ENCODE data around the gene ASTN1.

Gene ASTN1

GRCh38 chr1:176854758-176855745 is 309.5 kb downstream of the ASTN1 start:
- no peak for DNase-seq (ENCODE audit: extremely low spot score)
- ChIA-PET POLR2A (no interaction called here), CTCF (interaction anchor here (1.0 to 1.4 kb wide), 3 partner anchors 9 to 94 kb away, joined by 3 read pairs; no protein-coding TSS in a partner anchor)
- no peak for TF ChIP-seq CTCF (IDR thresholded peaks at IDR 0.05; ENCODE audit: control extremely low read depth, extremely low read depth, low read depth, missing control alignments)

DNA sequence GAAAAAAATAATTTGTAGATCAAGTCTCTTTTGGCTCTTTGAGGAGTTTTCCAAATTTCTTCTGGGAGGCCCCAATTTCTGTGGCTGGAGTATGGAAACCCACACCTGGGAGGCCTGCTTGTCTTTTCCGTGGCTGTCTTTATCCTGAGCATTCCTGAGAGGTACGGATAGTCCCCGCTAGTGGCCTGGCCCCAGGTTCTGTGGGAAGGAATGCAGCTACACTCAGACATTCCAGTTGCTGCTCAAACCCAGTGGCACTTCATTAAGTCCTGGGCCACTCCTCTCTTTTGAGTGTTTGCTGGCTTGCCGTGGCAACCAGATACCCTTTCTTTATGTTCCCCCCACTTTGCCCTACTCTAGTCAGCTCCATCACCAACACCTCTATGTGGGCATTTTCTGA is 310.4 kb downstream of the ASTN1 start:
- no peak for DNase-seq (ENCODE audit: extremely low spot score)
- TF ChIP-seq CTCF (IDR thresholded peaks at IDR 0.05; ENCODE audit: control extremely low read depth, extremely low read depth, low read depth, missing control alignments) = no peak
- POLR2A ChIA-PET = no interaction called here
- CTCF ChIA-PET = interaction anchor here (1.0 to 1.3 kb wide), 2 partner anchors 26 to 93 kb away, joined by 3 read pairs; no protein-coding TSS in a partner anchor

GRCh38 chr1:176853503-176853902 is 311.0 kb downstream of the ASTN1 start:
- ChIA-PET POLR2A (no interaction called here), CTCF (no interaction called here)
- no peak for DNase-seq (ENCODE audit: extremely low spot score)
- no peak for TF ChIP-seq CTCF (IDR thresholded peaks at IDR 0.05; ENCODE audit: control extremely low read depth, extremely low read depth, low read depth, missing control alignments)

DNA sequence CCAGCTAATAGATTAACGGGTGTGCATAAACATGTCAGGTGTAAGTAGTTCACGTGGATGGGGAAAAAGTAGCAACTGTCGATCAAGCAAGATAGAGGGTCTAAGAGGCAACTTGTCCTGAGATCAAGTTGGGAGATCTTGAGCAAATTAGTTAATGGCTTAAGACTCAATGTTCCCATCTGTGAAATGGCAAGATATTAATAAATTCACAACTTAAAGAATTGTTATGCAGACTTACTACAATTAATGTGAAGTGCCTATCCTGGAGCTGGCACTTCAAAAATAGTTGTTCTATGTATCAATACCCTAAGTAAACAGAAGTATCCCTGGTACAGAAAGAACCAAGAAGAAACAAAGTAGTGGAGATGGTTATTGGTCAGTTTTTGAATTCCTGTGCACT is 312.4 kb downstream of the ASTN1 start:
- POLR2A ChIA-PET = no interaction called here
- CTCF ChIA-PET = interaction anchor here (1.0 kb wide), 1 partner anchor 31 kb away, joined by 3 read pairs; no protein-coding TSS in a partner anchor
- TF ChIP-seq CTCF (IDR thresholded peaks at IDR 0.05; ENCODE audit: control extremely low read depth, extremely low read depth, low read depth, missing control alignments) = no peak
- no peak for DNase-seq (ENCODE audit: extremely low spot score)

GRCh38 chr1:176850871-176851270 is 313.6 kb downstream of the ASTN1 start:
- ChIA-PET POLR2A (no interaction called here), CTCF (no interaction called here)
- no peak for DNase-seq (ENCODE audit: extremely low spot score)
- no peak for TF ChIP-seq CTCF (IDR thresholded peaks at IDR 0.05; ENCODE audit: control extremely low read depth, extremely low read depth, low read depth, missing control alignments)

DNA sequence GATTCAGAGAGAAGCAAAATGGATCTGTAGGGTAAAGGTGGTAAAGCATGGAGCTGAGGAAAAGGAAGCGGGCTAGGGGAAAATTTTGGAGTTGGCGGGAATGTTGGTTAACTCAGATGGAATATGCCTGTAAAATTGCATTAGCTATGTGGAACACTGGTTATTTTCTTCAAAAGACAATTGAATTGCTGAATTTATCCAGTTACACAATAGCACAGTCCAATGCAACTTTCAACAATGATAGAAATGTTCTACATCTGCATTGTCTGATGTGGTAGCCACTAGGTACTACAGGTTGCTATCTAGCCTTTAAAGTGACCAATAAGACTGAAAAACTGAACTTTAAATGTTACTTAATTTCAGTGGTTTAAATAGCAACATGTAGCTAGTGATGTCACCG is 315.2 kb downstream of the ASTN1 start:
- DNase-seq (ENCODE audit: extremely low spot score) = no peak
- POLR2A ChIA-PET = no interaction called here
- CTCF ChIA-PET = interaction anchor here (1.7 kb wide), 1 partner anchor 289 kb away, joined by 4 read pairs; no protein-coding TSS in a partner anchor
- TF ChIP-seq CTCF (IDR thresholded peaks at IDR 0.05; ENCODE audit: control extremely low read depth, extremely low read depth, low read depth, missing control alignments) = no peak

Data from GM10248 (cell line).